Fibroblast of peridontal ligament (primary cell): ENCODE measurements around the gene MAF.
A peak's percentile ranks its signal among the peaks of the same experiment; 100 is the strongest.

Experiments used
- DNase-seq: peaks from one replicate; pipeline ENCODE4 v3.0.0-alpha.2; 2010; ENCODE audit errors: extremely low read depth

The MAF gene

GRCh38 chr16:79612207-79612606, 11.7 kb upstream of the MAF start:
- peak; percentile 18 for DNase-seq

- DNase-seq: no peak
Measured at GRCh38 chr16:79610771-79611170, 10.2 kb upstream of the MAF start.

GRCh38 chr16:79609861-79610260, 9.3 kb upstream of the MAF start:
- DNase-seq: no peak

GRCh38 chr16:79608976-79609375, 8.4 kb upstream of the MAF start:
- no peak for DNase-seq

GRCh38 chr16:79607587-79607986, 7.0 kb upstream of the MAF start:
- peak; percentile 72 for DNase-seq

- peak; percentile 18 for DNase-seq
Measured at GRCh38 chr16:79605999-79606398, 5.5 kb upstream of the MAF start.

- no peak for DNase-seq
Measured at GRCh38 chr16:79603055-79603454, 2.5 kb upstream of the MAF start.

- no peak for DNase-seq
Measured at GRCh38 chr16:79602628-79603014, 2.1 kb upstream of the MAF start.

GRCh38 chr16:79601931-79602627, 1.5 kb upstream of the MAF start:
- DNase-seq: peak; percentile 90

GRCh38 chr16:79601092-79601930, 774 bp upstream of the MAF start:
- peak; percentile 29 for DNase-seq

- DNase-seq: peak; percentile 30
Measured at GRCh38 chr16:79599837-79600637, 500 bp downstream of the MAF start.

GRCh38 chr16:79599256-79599836, 1.2 kb downstream of the MAF start:
- DNase-seq: no peak

GRCh38 chr16:79598348-79599181, 2.0 kb downstream of the MAF start:
- peak; percentile 44 for DNase-seq

GRCh38 chr16:79598063-79598347, 2.5 kb downstream of the MAF start:
- no peak for DNase-seq

- peak; percentile 39 for DNase-seq
Measured at GRCh38 chr16:79597277-79598062, 3.1 kb downstream of the MAF start.

- DNase-seq: peak; percentile 20
Measured at GRCh38 chr16:79595931-79596450, 4.5 kb downstream of the MAF start.

GRCh38 chr16:79595231-79595641, 5.3 kb downstream of the MAF start:
- DNase-seq: peak; percentile 38

GRCh38 chr16:79593754-79594153, 6.8 kb downstream of the MAF start:
- no peak for DNase-seq

- DNase-seq: peak; percentile 54
Measured at GRCh38 chr16:79593074-79593531, 7.4 kb downstream of the MAF start.

GRCh38 chr16:79592186-79592585, 8.4 kb downstream of the MAF start:
- no peak for DNase-seq
